Panc1 (cell line): ENCODE results near the gene TMEM235. TPM values are rescaled to one million over a fixed set of nuclear protein-coding genes. Genes with fewer than 3 reads are reported as not detected.

Experiments
- ATAC-seq: fragments of 200-7000 bp; cut with Tn5 transposase; 2 replicates; pipeline ENCODE4 v1.9.1; 2020; ENCODE audit warnings: mild to moderate bottlenecking, moderate library complexity
- BruUV-seq: library from RNA; stranded (reverse); fragments of 400-500 nt; replicated peaks from 2 replicates; lab custom pipeline; 2021; lab: Mats Ljungman, UMichigan
- CTCF ChIA-PET: fragments of 300-600 bp; sonication (Branson Sonifier 250); formaldehyde crosslinking; loops from one replicate; lab custom pipeline; 2022; ENCODE audit warnings: antibody characterized with exemption; lab: Charles Lee
- POLR2A ChIA-PET: fragments of 300-600 bp; sonication (Branson Sonifier 250); formaldehyde crosslinking; loops from one replicate; lab custom pipeline; 2022; ENCODE audit warnings: antibody characterized with exemption; lab: Charles Lee
- DNase-seq: peaks from one replicate; pipeline ENCODE4 v3.0.0-alpha.2; 2010; ENCODE audit warnings: low read depth, low spot score
- H3K27ac ChIP-seq: 2 replicates; pipeline ENCODE4 v1.5.1; 2011; ENCODE audit warnings: mild to moderate bottlenecking, low read length, inconsistent platforms
- H3K27me3 ChIP-seq: fragments of 200-500 bp; sonication (Bioruptor generic); 2 replicates; pipeline ENCODE4 v1.6.0; 2014; ENCODE audit warnings: low read length, inconsistent platforms; ENCODE audit not compliant: control insufficient read depth, insufficient read depth
- H3K36me3 ChIP-seq: fragments of 200-500 bp; sonication (Bioruptor generic); 2 replicates; pipeline ENCODE4 v1.5.1; 2014; ENCODE audit warnings: inconsistent platforms, mild to moderate bottlenecking, low read length, moderate library complexity; ENCODE audit not compliant: control insufficient read depth, insufficient read depth
- H3K4me1 ChIP-seq: 2 replicates; pipeline ENCODE4 v1.5.1; 2011; ENCODE audit warnings: inconsistent platforms, mild to moderate bottlenecking, low read length, moderate library complexity; ENCODE audit not compliant: control insufficient read depth, insufficient read depth
- H3K4me3 ChIP-seq, 2 experiments: 2 replicates each; pipeline ENCODE4 v1.5.1; 2011 to 2012; ENCODE audit warnings: low read depth in 2 of 2, low read length in 2 of 2, mild to moderate bottlenecking in 2 of 2, inconsistent platforms in 1 of 2, moderate library complexity in 1 of 2
- H3K9me3 ChIP-seq: fragments of 200-500 bp; sonication (Bioruptor generic); 2 replicates; pipeline ENCODE4 v1.5.1; 2014; ENCODE audit warnings: low read depth, mild to moderate bottlenecking, inconsistent platforms, low read length, moderate library complexity; ENCODE audit not compliant: control insufficient read depth, insufficient read depth
- POLR2AphosphoS5 ChIP-seq: IDR thresholded peaks from 2 replicates; pipeline ENCODE4 v1.6.1; 2012; ENCODE audit warnings: mild to moderate bottlenecking, low read depth, low read length, moderate library complexity
- SIN3A ChIP-seq: IDR thresholded peaks from 2 replicates; pipeline ENCODE4 v1.6.1; 2012; ENCODE audit warnings: low read depth, mild to moderate bottlenecking, low read length, moderate library complexity, borderline replicate concordance; ENCODE audit not compliant: insufficient read depth
- TCF7L2 ChIP-seq: IDR thresholded peaks from 2 replicates; pipeline ENCODE4 v1.6.1; 2011; ENCODE audit warnings: mild to moderate bottlenecking, low read depth, low read length, inconsistent platforms
- in situ Hi-C: cut with HindIII; loops from 2 replicates; pipeline ENCODE4 v1.10.0; 2016; ENCODE audit warnings: low sequenced_read_pairs, low pct_unique_long_range_greater_than_20kb
- intact Hi-C: fragments of 100-400 bp; cut with micrococcal nuclease; formaldehyde crosslinking; loops from one replicate; pipeline ENCODE4 v1.10.0; 2022; ENCODE audit not compliant: unreplicated experiment
- total RNA-seq: library from RNA; stranded (reverse); gene quantifications from one replicate; pipeline ENCODE4 v1.2.1, GENCODE V29; 2021; ENCODE audit not compliant: unreplicated experiment
- TF ChIP-seq, protein P1 (sequence below): fragments of 450-650 bp; IDR thresholded peaks from 2 replicates; pipeline ENCODE4 v1.5.1; 2017; ENCODE audit warnings: mild to moderate bottlenecking
- TF ChIP-seq, protein P2 (sequence below), 2 experiments: IDR thresholded peaks; 2 replicates each; pipeline ENCODE4 v1.6.1; 2011 to 2012; ENCODE audit warnings: low read depth in 2 of 2, control low read depth in 1 of 2, low read length in 1 of 2, mild to moderate bottlenecking in 1 of 2, moderate library complexity in 1 of 2; ENCODE audit not compliant: insufficient read depth in 1 of 2

Gene TMEM235
- total RNA-seq, 1 experiment from 2014 or later = not detected

DNA sequence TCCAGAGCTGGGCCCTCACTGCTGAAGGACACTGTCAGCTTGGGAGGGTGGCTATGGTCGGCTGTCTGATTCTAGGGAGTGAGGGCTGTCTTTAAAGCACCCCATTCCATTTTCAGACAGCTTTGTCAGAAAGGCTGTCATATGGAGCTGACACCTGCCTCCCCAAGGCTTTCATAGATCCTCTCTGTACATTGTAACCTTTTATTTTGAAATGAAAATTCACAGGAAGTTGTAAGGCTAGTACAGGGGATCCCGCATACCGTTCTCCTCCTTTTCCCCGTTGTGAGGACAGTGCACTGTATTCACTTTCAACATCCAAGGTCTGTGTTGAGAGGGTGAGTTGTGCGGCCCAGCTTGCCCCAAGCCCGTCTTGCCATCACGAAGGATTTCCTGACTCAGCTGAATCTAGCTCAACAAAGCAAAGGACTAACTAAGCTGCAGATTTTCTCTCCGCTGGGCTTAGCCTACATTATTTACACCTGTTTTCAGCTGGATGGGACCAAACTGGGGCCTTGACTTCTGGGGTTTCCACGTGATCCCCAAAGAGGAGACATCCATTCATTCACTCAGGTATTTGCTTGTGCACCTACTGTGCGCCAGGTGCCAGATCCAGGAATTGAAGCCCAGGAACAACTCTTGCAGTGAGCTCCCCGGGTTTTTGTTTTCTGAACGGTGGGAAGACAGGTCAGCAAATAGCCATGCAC, 5.2 kb upstream of the TMEM235 start:
- POLR2A ChIA-PET = interaction anchor here (0.6 kb wide), 2 partner anchors 20 to 771 kb away, joined by 3 to 4 read pairs; no protein-coding TSS in a partner anchor

DNA sequence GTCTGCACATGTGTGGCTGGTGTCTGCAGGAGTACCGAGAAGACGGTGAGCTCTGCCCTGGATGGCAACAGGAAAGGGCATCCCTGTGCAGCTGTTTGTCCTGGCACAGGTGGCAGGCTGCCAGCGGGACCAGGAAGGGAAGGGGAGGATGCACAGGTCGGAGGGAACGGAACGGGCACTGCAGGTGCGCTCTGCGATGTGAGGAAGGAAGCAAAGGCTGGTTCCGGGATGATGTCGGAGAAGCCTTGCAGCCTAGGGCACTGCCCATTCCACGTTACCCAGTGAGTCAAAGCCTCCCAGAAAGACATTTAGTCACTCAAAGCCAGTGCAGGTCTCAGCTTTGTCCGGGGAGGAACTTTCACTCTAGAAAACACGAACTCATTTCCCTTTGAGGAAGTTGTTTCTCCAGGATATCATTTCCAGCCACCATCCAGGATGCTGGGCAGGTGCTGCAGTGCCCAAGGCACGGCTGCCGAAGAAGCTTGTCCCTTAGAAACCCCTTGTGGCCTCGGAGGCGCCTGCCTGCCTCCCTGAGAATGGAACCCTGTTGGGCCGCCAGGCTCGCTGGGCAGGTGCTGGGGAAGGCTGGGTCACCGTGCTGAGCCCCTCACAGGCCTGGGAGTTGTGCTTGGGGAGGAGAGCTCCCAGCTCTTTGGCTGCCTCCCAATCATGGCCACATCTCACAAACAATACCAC, 4.5 kb upstream of the TMEM235 start:
- no TSS peak for BruUV-seq
- ATAC-seq (peak; percentile 23), DNase-seq (no peak)
- Histone ChIP-seq H3K9me3 (no peaks in the 10 kb centered on the region), H3K27me3 (no peaks in the 10 kb centered on the region), H3K36me3 (peaks cover 7% of the 10 kb centered on the region; the same call in 1 of the 2 replicates), H3K4me3 (no peak overlapping the region), H3K4me1 (no peaks in the 10 kb centered on the region), H3K27ac (no peak overlapping the region)
- POLR2A ChIA-PET = interaction anchor here (0.6 kb wide), 2 partner anchors 19 to 770 kb away, joined by 3 to 4 read pairs; no protein-coding TSS in a partner anchor
- no peak for TF ChIP-seq TCF7L2
- TF ChIP-seq, protein P1, sequence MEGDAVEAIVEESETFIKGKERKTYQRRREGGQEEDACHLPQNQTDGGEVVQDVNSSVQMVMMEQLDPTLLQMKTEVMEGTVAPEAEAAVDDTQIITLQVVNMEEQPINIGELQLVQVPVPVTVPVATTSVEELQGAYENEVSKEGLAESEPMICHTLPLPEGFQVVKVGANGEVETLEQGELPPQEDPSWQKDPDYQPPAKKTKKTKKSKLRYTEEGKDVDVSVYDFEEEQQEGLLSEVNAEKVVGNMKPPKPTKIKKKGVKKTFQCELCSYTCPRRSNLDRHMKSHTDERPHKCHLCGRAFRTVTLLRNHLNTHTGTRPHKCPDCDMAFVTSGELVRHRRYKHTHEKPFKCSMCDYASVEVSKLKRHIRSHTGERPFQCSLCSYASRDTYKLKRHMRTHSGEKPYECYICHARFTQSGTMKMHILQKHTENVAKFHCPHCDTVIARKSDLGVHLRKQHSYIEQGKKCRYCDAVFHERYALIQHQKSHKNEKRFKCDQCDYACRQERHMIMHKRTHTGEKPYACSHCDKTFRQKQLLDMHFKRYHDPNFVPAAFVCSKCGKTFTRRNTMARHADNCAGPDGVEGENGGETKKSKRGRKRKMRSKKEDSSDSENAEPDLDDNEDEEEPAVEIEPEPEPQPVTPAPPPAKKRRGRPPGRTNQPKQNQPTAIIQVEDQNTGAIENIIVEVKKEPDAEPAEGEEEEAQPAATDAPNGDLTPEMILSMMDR = no peak
- no peak for TF ChIP-seq SIN3A
- TF ChIP-seq, protein P2, sequence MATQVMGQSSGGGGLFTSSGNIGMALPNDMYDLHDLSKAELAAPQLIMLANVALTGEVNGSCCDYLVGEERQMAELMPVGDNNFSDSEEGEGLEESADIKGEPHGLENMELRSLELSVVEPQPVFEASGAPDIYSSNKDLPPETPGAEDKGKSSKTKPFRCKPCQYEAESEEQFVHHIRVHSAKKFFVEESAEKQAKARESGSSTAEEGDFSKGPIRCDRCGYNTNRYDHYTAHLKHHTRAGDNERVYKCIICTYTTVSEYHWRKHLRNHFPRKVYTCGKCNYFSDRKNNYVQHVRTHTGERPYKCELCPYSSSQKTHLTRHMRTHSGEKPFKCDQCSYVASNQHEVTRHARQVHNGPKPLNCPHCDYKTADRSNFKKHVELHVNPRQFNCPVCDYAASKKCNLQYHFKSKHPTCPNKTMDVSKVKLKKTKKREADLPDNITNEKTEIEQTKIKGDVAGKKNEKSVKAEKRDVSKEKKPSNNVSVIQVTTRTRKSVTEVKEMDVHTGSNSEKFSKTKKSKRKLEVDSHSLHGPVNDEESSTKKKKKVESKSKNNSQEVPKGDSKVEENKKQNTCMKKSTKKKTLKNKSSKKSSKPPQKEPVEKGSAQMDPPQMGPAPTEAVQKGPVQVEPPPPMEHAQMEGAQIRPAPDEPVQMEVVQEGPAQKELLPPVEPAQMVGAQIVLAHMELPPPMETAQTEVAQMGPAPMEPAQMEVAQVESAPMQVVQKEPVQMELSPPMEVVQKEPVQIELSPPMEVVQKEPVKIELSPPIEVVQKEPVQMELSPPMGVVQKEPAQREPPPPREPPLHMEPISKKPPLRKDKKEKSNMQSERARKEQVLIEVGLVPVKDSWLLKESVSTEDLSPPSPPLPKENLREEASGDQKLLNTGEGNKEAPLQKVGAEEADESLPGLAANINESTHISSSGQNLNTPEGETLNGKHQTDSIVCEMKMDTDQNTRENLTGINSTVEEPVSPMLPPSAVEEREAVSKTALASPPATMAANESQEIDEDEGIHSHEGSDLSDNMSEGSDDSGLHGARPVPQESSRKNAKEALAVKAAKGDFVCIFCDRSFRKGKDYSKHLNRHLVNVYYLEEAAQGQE (IDR thresholded peaks at IDR 0.05; ENCODE audit: insufficient read depth in 1 of 2, low read depth in 2 of 2, low read length in 1 of 2) = no peak
- TF ChIP-seq POLR2AphosphoS5 = no peak
- CTCF ChIA-PET = interaction anchor here (1.2 kb wide), 1 partner anchor 58 kb away, joined by 4 read pairs; no protein-coding TSS in a partner anchor
- in situ Hi-C loops (no loop called here), intact Hi-C loops (no loop called here)

More for the DNA sequence above, 5.2 kb upstream of the TMEM235 start:
- Histone ChIP-seq H3K27ac (no peak overlapping the region), H3K27me3 (no peaks in the 10 kb centered on the region), H3K4me3 (no peak overlapping the region), H3K36me3 (peaks cover 7% of the 10 kb centered on the region; the same call in 1 of the 2 replicates), H3K4me1 (no peaks in the 10 kb centered on the region), H3K9me3 (no peaks in the 10 kb centered on the region)
- DNase-seq = no peak
- no TSS peak for BruUV-seq
- peak; percentile 52 for ATAC-seq
- intact Hi-C loops = no loop called here
- CTCF ChIA-PET = no interaction called here
- TF ChIP-seq TCF7L2 (no peak), SIN3A (no peak), POLR2AphosphoS5 (no peak; the same call in 1 of the 2 replicates)
- TF ChIP-seq, protein P2 (IDR thresholded peaks at IDR 0.05; ENCODE audit: insufficient read depth in 1 of 2, low read depth in 2 of 2, low read length in 1 of 2) = no peak
- TF ChIP-seq, protein P1 = no peak
- in situ Hi-C loops = no loop called here
